Peyer's patch (tissue), 4 donors: ENCODE results near the gene PHF21B. TPM values are rescaled to one million over a fixed set of nuclear protein-coding genes. Genes with fewer than 3 reads are reported as not detected.

Source experiments
- DNase-seq, 3 donors: peaks; one replicate each; pipeline ENCODE4 v3.0.0-alpha.2; 2017 to 2019
- H3K27ac ChIP-seq, 4 donors: fragments of 200-600 bp; sonication (generic); one replicate each; pipeline ENCODE4 v1.5.1; 2016 to 2019
- H3K27me3 ChIP-seq, 2 donors: fragments of 200-600 bp; sonication (generic); one replicate each; pipeline ENCODE4 v1.5.1; 2019
- H3K36me3 ChIP-seq, 3 donors: fragments of 200-600 bp; sonication (generic); one replicate each; pipeline ENCODE4 v1.5.1; 2016 to 2019
- H3K4me1 ChIP-seq, 4 donors: fragments of 200-600 bp; sonication (generic); one replicate each; pipeline ENCODE4 v1.5.1; 2016 to 2019
- H3K4me3 ChIP-seq, 4 donors: fragments of 200-600 bp; sonication (generic); 1 replicate in 3 of 4; 2 replicates in 1 of 4; pipeline ENCODE4 v1.5.1; 2016 to 2019; ENCODE audit warnings: mild to moderate bottlenecking in 1 of 4
- H3K9me3 ChIP-seq, 4 donors: fragments of 200-600 bp; sonication (generic); one replicate each; pipeline ENCODE4 v1.5.1; 2016 to 2019; ENCODE audit warnings: mild to moderate bottlenecking in 1 of 4
- CTCF ChIP-seq, 6 experiments: fragments of 450-650 bp in 4 of 6; fragments of 200-600 bp in 2 of 6; sonication (generic) in 1 of 6; IDR thresholded peaks; one replicate each; pipeline ENCODE4 v1.5.1; 2017 to 2019; ENCODE audit warnings: antibody characterized with exemption in 6 of 6, mild to moderate bottlenecking in 3 of 6, moderate library complexity in 1 of 6
- POLR2A ChIP-seq, 2 donors: fragments of 450-650 bp; IDR thresholded peaks; one replicate each; pipeline ENCODE4 v1.5.1; 2017; ENCODE audit warnings: antibody characterized with exemption in 2 of 2, mild to moderate bottlenecking in 2 of 2, moderate library complexity in 2 of 2
- total RNA-seq, 4 donors: library from RNA; depleted of rRNA; stranded (reverse); fragments of >200 nt; gene quantifications; one replicate each; pipeline ENCODE4 v1.1.0, GENCODE V29; 2016

PHF21B gene
- total RNA-seq, 4 donors from 2014 or later: not detected

- no peak overlapping the region for H3K27ac ChIP-seq
- H3K9me3 ChIP-seq: no peaks in the 10 kb centered on the region
- H3K4me3 ChIP-seq: no peak overlapping the region
- H3K4me1 ChIP-seq: no peaks in the 10 kb centered on the region
- H3K36me3 ChIP-seq: no peaks in the 10 kb centered on the region
- TF ChIP-seq CTCF (IDR thresholded peaks at IDR 0.05) (no peak), POLR2A (IDR thresholded peaks at IDR 0.05) (no peak)
- DNase-seq: no peak
- H3K27me3 ChIP-seq: no peaks in the 10 kb centered on the region
Measured at GRCh38 chr22:44839721-44840120, 170.1 kb downstream of the PHF21B start.

GRCh38 chr22:44839061-44839460, 170.7 kb downstream of the PHF21B start:
- H3K4me3 ChIP-seq: no peak overlapping the region
- DNase-seq: no peak
- no peaks in the 10 kb centered on the region for H3K4me1 ChIP-seq
- H3K27ac ChIP-seq: no peak overlapping the region
- H3K9me3 ChIP-seq: no peaks in the 10 kb centered on the region
- H3K27me3 ChIP-seq: no peaks in the 10 kb centered on the region
- no peaks in the 10 kb centered on the region for H3K36me3 ChIP-seq
- TF ChIP-seq CTCF (IDR thresholded peaks at IDR 0.05): no peak
- no peak for TF ChIP-seq POLR2A (IDR thresholded peaks at IDR 0.05)

GRCh38 chr22:44838316-44839016, 171.3 kb downstream of the PHF21B start:
- TF ChIP-seq CTCF (IDR thresholded peaks at IDR 0.05) (no peak), POLR2A (IDR thresholded peaks at IDR 0.05) (no peak)
- no peak for DNase-seq

GRCh38 chr22:44837481-44837880, 172.3 kb downstream of the PHF21B start:
- DNase-seq: no peak
- no peaks in the 10 kb centered on the region for H3K9me3 ChIP-seq
- H3K4me1 ChIP-seq: no peaks in the 10 kb centered on the region
- no peaks in the 10 kb centered on the region for H3K27me3 ChIP-seq
- no peak overlapping the region for H3K27ac ChIP-seq
- H3K36me3 ChIP-seq: no peaks in the 10 kb centered on the region
- H3K4me3 ChIP-seq: no peak overlapping the region
- no peak for TF ChIP-seq CTCF (IDR thresholded peaks at IDR 0.05)
- TF ChIP-seq POLR2A (IDR thresholded peaks at IDR 0.05): no peak

More at GRCh38 chr22:44838316-44839016, 171.3 kb downstream of the PHF21B start:
- H3K4me3 ChIP-seq: no peak overlapping the region
- no peaks in the 10 kb centered on the region for H3K9me3 ChIP-seq
- H3K36me3 ChIP-seq: no peaks in the 10 kb centered on the region
- no peaks in the 10 kb centered on the region for H3K4me1 ChIP-seq
- H3K27ac ChIP-seq: no peak overlapping the region
- no peaks in the 10 kb centered on the region for H3K27me3 ChIP-seq

- H3K36me3 ChIP-seq: no peaks in the 10 kb centered on the region
- no peak for DNase-seq
- H3K9me3 ChIP-seq: no peaks in the 10 kb centered on the region
- TF ChIP-seq POLR2A (IDR thresholded peaks at IDR 0.05) (no peak), CTCF (IDR thresholded peaks at IDR 0.05) (no peak)
- no peaks in the 10 kb centered on the region for H3K27me3 ChIP-seq
- no peaks in the 10 kb centered on the region for H3K4me1 ChIP-seq
- H3K4me3 ChIP-seq: no peak overlapping the region
- H3K27ac ChIP-seq: no peak overlapping the region
Measured at GRCh38 chr22:44834065-44834464, 175.7 kb downstream of the PHF21B start.
